K562 (cell line): ENCODE results near the gene FBL. TPM values are rescaled to one million over a fixed set of nuclear protein-coding genes. Genes with fewer than 3 reads are reported as not detected.

Source experiments
- EHMT2 ChIP-seq: fragments of 450-650 bp; IDR thresholded peaks from 2 replicates; pipeline ENCODE4 v1.6.1; 2018; ENCODE audit warnings: antibody characterized with exemption
- ELF4 ChIP-seq: fragments of 450-650 bp; formaldehyde crosslinking; IDR thresholded peaks from 2 replicates; pipeline ENCODE4 v1.4.0; 2022; ENCODE audit warnings: missing genetic modification characterization
- GMEB1 ChIP-seq: fragments of 250-450 bp; sonication (Bioruptor Pico); IDR thresholded peaks from 2 replicates; pipeline ENCODE4 v1.4.0; 2020; ENCODE audit warnings: mild to moderate bottlenecking
- NFE2 ChIP-seq: IDR thresholded peaks from 2 replicates; pipeline ENCODE4 v1.6.1; 2014; ENCODE audit warnings: antibody characterized with exemption, low read depth
- RBM34 ChIP-seq: fragments of 200-400 bp; formaldehyde crosslinking; IDR thresholded peaks from 2 replicates; pipeline ENCODE4 v1.6.1; 2018; ENCODE audit warnings: low read length, borderline replicate concordance; ENCODE audit not compliant: insufficient read depth
- TBP ChIP-seq: optimal IDR thresholded peaks from 2 replicates; pipeline ENCODE3; 2011; ENCODE audit warnings: low read depth, low read length, improper control_type of control experiment
- ZNF133 ChIP-seq: fragments of 250-450 bp; sonication (Bioruptor Pico); IDR thresholded peaks from 2 replicates; pipeline ENCODE4 v1.4.0; 2020; ENCODE audit warnings: mild to moderate bottlenecking
- ZNF146 ChIP-seq: IDR thresholded peaks from one replicate; pipeline ENCODE4 v1.6.1; 2018; ENCODE audit warnings: missing compliant biosample characterization; ENCODE audit not compliant: unreplicated experiment
- ZNF212 ChIP-seq: fragments of 450-650 bp; formaldehyde crosslinking; IDR thresholded peaks from 2 replicates; pipeline ENCODE4 v1.4.0; 2020; ENCODE audit warnings: mild to moderate bottlenecking
- ZNF24 ChIP-seq: fragments of 450-650 bp; IDR thresholded peaks from 2 replicates; pipeline ENCODE4 v1.6.1; 2016
- ZNF75A ChIP-seq: fragments of 450-650 bp; formaldehyde crosslinking; IDR thresholded peaks from 2 replicates; pipeline ENCODE4 v1.4.0; 2020; ENCODE audit warnings: mild to moderate bottlenecking
- ZNF778 ChIP-seq: fragments of 450-650 bp; formaldehyde crosslinking; IDR thresholded peaks from 2 replicates; pipeline ENCODE4 v1.4.0; 2020; ENCODE audit warnings: mild to moderate bottlenecking, moderate library complexity
- polyA plus RNA-seq, 8 experiments: library from polyadenylated mRNA; depleted of rRNA in 4 of 8; stranded (reverse) in 5 of 8; unstranded in 3 of 8; fragments of >200 nt; fragmentation: Nextera tagmentation in 2 of 8; fragmentation: Illumina TruSeq in 1 of 8; extraction: Ambion mirVana in 2 of 8; extraction: Trizol in 1 of 8; gene quantifications; 2 replicates each; pipeline versions ENCODE4 v1.2.1 to v1.2.3, GENCODE V29; 2011 to 2014; ENCODE audit warnings: inconsistent platforms in 1 of 8, missing spikeins in 1 of 8
- total RNA-seq, 7 experiments: library from RNA; depleted of rRNA in 6 of 7; stranded (reverse); fragments of >200 nt in 6 of 7; fragmentation: Illumina TruSeq in 2 of 7; extraction: Trizol in 2 of 7; gene quantifications; 2 replicates each; pipeline versions ENCODE4 v1.2.1 to v1.2.3, GENCODE V29; 2011 to 2021; ENCODE audit warnings: low replicate concordance in 1 of 7
- TF ChIP-seq, protein P1 (sequence below): IDR thresholded peaks from 2 replicates; pipeline ENCODE4 v1.6.1; 2014; ENCODE audit warnings: antibody characterized with exemption
- TF ChIP-seq, protein P2 (sequence below): fragments of 250-450 bp; sonication (Bioruptor Pico); IDR thresholded peaks from 2 replicates; pipeline ENCODE4 v1.9.0; 2021; ENCODE audit warnings: mild to moderate bottlenecking, inconsistent platforms
- TF ChIP-seq, protein P3 (sequence below): fragments of 250-450 bp; sonication (Bioruptor Pico); IDR thresholded peaks from 2 replicates; pipeline ENCODE4 v1.5.0; 2021

The FBL gene
- total and polyA plus RNA-seq, 9 of the 15 experiments (the other 6 are each of a cell fraction or from before 2014, with no cell fraction given) = 201 to 1,696 (median 696) TPM

- TF ChIP-seq, protein P1, sequence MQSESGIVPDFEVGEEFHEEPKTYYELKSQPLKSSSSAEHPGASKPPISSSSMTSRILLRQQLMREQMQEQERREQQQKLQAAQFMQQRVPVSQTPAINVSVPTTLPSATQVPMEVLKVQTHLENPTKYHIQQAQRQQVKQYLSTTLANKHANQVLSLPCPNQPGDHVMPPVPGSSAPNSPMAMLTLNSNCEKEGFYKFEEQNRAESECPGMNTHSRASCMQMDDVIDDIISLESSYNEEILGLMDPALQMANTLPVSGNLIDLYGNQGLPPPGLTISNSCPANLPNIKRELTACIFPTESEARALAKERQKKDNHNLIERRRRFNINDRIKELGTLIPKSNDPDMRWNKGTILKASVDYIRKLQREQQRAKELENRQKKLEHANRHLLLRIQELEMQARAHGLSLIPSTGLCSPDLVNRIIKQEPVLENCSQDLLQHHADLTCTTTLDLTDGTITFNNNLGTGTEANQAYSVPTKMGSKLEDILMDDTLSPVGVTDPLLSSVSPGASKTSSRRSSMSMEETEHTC = no peak
- no peak for TF ChIP-seq NFE2
- TF ChIP-seq ZNF133 (CRISPR knock-in tag) = no peak
- peak; percentile 35; the same call in 1 of the 2 replicates for TF ChIP-seq GMEB1 (CRISPR knock-in tag)
- TF ChIP-seq, protein P2, sequence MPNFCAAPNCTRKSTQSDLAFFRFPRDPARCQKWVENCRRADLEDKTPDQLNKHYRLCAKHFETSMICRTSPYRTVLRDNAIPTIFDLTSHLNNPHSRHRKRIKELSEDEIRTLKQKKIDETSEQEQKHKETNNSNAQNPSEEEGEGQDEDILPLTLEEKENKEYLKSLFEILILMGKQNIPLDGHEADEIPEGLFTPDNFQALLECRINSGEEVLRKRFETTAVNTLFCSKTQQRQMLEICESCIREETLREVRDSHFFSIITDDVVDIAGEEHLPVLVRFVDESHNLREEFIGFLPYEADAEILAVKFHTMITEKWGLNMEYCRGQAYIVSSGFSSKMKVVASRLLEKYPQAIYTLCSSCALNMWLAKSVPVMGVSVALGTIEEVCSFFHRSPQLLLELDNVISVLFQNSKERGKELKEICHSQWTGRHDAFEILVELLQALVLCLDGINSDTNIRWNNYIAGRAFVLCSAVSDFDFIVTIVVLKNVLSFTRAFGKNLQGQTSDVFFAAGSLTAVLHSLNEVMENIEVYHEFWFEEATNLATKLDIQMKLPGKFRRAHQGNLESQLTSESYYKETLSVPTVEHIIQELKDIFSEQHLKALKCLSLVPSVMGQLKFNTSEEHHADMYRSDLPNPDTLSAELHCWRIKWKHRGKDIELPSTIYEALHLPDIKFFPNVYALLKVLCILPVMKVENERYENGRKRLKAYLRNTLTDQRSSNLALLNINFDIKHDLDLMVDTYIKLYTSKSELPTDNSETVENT (CRISPR knock-in tag) = no peak
- no peak for TF ChIP-seq RBM34
- TF ChIP-seq, protein P3, sequence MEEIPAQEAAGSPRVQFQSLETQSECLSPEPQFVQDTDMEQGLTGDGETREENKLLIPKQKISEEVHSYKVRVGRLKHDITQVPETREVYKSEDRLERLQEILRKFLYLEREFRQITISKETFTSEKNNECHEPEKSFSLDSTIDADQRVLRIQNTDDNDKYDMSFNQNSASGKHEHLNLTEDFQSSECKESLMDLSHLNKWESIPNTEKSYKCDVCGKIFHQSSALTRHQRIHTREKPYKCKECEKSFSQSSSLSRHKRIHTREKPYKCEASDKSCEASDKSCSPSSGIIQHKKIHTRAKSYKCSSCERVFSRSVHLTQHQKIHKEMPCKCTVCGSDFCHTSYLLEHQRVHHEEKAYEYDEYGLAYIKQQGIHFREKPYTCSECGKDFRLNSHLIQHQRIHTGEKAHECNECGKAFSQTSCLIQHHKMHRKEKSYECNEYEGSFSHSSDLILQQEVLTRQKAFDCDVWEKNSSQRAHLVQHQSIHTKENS (CRISPR knock-in tag) = no peak
- no peak for TF ChIP-seq TBP
- TF ChIP-seq ZNF75A = no peak
- TF ChIP-seq EHMT2 = no peak
- no peak for TF ChIP-seq ZNF212 (CRISPR knock-in tag)
- 0 out of 2 replicates have a peak, but pooled peaks have one; percentile 40 for TF ChIP-seq ZNF24
- TF ChIP-seq ELF4 (CRISPR knock-in tag) = no peak
- TF ChIP-seq ZNF778 = no peak
- no peak for TF ChIP-seq ZNF146 (CRISPR knock-in tag)
- TF ChIP-seq, all 486 proteins: peak for 7
Observed at GRCh38 chr19:39834287-39834841, 11.8 kb downstream of the FBL start (continued).
